ENCODE data around the gene BEST1. TPM values are rescaled to one million over a fixed set of nuclear protein-coding genes. Genes with fewer than 3 reads are reported as not detected.

The BEST1 gene
- total and polyA plus RNA-seq, 2 of the 13 experiments (the other 11 are each of a cell fraction or from before 2014, with no cell fraction given), result 0.09 to 0.65 TPM

DNA sequence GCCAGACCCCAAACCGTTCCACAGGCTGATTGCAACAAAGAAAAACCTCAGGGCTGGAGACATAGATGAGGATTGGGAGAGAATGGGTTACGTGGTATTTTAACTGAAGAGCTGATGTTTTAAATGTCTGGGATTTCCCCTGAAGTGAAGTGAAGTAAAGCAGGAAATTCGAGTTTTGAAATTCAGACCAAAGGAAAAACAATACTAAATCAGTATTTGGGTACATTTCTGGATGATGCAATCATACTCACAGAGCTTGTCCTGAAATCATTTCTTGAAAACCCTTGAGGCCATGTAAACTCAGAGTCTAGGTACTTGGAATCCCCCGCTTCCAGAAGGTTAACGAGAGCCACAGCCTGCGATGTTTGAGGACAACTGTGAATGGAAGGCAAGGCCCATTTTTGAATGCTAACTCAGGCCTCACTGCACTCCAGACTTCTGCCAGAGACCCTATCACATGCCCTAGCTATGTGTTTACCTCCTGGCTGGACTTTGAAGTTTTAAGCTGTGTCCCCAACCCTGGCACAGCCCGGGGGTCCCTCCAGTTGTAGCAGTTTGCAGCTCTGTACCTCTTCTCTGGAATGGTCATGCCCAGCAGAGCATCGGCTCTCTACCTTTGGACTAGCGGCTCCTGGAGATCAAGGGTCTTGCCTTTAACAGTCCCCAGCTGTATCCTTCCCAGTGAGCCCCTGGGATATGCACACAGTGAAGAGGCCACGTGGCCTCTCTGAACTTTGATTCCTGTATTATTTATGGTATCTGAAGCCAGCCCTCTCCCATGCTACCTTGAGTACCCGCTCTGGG lies 22.7 kb downstream of the BEST1 start (continued):
- TF ChIP-seq, protein P1, sequence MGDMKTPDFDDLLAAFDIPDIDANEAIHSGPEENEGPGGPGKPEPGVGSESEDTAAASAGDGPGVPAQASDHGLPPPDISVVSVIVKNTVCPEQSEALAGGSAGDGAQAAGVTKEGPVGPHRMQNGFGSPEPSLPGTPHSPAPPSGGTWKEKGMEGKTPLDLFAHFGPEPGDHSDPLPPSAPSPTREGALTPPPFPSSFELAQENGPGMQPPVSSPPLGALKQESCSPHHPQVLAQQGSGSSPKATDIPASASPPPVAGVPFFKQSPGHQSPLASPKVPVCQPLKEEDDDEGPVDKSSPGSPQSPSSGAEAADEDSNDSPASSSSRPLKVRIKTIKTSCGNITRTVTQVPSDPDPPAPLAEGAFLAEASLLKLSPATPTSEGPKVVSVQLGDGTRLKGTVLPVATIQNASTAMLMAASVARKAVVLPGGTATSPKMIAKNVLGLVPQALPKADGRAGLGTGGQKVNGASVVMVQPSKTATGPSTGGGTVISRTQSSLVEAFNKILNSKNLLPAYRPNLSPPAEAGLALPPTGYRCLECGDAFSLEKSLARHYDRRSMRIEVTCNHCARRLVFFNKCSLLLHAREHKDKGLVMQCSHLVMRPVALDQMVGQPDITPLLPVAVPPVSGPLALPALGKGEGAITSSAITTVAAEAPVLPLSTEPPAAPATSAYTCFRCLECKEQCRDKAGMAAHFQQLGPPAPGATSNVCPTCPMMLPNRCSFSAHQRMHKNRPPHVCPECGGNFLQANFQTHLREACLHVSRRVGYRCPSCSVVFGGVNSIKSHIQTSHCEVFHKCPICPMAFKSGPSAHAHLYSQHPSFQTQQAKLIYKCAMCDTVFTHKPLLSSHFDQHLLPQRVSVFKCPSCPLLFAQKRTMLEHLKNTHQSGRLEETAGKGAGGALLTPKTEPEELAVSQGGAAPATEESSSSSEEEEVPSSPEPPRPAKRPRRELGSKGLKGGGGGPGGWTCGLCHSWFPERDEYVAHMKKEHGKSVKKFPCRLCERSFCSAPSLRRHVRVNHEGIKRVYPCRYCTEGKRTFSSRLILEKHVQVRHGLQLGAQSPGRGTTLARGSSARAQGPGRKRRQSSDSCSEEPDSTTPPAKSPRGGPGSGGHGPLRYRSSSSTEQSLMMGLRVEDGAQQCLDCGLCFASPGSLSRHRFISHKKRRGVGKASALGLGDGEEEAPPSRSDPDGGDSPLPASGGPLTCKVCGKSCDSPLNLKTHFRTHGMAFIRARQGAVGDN (CRISPR knock-in tag; IDR thresholded peaks at IDR 0.05), result no peak
- peak; percentile 98 for TF ChIP-seq GATAD2A (CRISPR knock-in tag; IDR thresholded peaks at IDR 0.05)
- TF ChIP-seq DMAP1 (CRISPR knock-in tag; IDR thresholded peaks at IDR 0.05), result peak; percentile 96
- TF ChIP-seq LCORL (IDR thresholded peaks at IDR 0.05), result no peak
- peak; percentile 91 for TF ChIP-seq LCORL (CRISPR knock-in tag; IDR thresholded peaks at IDR 0.05)
- no peak for TF ChIP-seq ZNF570 (CRISPR knock-in tag; IDR thresholded peaks at IDR 0.05; ENCODE audit: borderline replicate concordance)
- 0 out of 2 replicates have a peak, but pooled peaks have one; percentile 25 for TF ChIP-seq WIZ (CRISPR knock-in tag; IDR thresholded peaks at IDR 0.05)
- peak; percentile 13; the same call in 1 of the 2 replicates for TF ChIP-seq CHCHD3 (CRISPR knock-in tag; IDR thresholded peaks at IDR 0.05)
- TF ChIP-seq ZNF282 (IDR thresholded peaks at IDR 0.05; ENCODE audit: partially characterized antibody), result no peak
- no peak; the same call in 1 of the 2 replicates for TF ChIP-seq SRF (IDR thresholded peaks at IDR 0.05; ENCODE audit: low read depth, low read length)
- peak; percentile 87; the same call in 1 of the 2 replicates for TF ChIP-seq FOXC1 (CRISPR knock-in tag; IDR thresholded peaks at IDR 0.05; ENCODE audit: borderline replicate concordance)
- 0 out of 2 replicates have a peak, but pooled peaks have one; percentile 59 for TF ChIP-seq MAZ (IDR thresholded peaks at IDR 0.05; ENCODE audit: borderline replicate concordance, low read depth, low read length)
- peak; percentile 81 for TF ChIP-seq MAZ (CRISPR knock-in tag; IDR thresholded peaks at IDR 0.05; ENCODE audit: low read depth)
- TF ChIP-seq, protein P2, sequence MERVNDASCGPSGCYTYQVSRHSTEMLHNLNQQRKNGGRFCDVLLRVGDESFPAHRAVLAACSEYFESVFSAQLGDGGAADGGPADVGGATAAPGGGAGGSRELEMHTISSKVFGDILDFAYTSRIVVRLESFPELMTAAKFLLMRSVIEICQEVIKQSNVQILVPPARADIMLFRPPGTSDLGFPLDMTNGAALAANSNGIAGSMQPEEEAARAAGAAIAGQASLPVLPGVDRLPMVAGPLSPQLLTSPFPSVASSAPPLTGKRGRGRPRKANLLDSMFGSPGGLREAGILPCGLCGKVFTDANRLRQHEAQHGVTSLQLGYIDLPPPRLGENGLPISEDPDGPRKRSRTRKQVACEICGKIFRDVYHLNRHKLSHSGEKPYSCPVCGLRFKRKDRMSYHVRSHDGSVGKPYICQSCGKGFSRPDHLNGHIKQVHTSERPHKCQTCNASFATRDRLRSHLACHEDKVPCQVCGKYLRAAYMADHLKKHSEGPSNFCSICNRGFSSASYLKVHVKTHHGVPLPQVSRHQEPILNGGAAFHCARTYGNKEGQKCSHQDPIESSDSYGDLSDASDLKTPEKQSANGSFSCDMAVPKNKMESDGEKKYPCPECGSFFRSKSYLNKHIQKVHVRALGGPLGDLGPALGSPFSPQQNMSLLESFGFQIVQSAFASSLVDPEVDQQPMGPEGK (CRISPR knock-in tag; IDR thresholded peaks at IDR 0.05), result peak; percentile 86
- no peak for TF ChIP-seq ZNF780A (CRISPR knock-in tag; IDR thresholded peaks at IDR 0.05)
- TF ChIP-seq ZNF564 (CRISPR knock-in tag; IDR thresholded peaks at IDR 0.05), result no peak
- TF ChIP-seq SOX6 (IDR thresholded peaks at IDR 0.05), result no peak
- TF ChIP-seq SOX6 (CRISPR knock-in tag; IDR thresholded peaks at IDR 0.05), result peak; percentile 90
- TF ChIP-seq BHLHE40 (IDR thresholded peaks at IDR 0.05; ENCODE audit: low read length), result peak; percentile 11
- no peak for TF ChIP-seq HNRNPK (IDR thresholded peaks at IDR 0.05; ENCODE audit: low read depth, low read length, poor library complexity, severe bottlenecking)
- TF ChIP-seq, protein P3, sequence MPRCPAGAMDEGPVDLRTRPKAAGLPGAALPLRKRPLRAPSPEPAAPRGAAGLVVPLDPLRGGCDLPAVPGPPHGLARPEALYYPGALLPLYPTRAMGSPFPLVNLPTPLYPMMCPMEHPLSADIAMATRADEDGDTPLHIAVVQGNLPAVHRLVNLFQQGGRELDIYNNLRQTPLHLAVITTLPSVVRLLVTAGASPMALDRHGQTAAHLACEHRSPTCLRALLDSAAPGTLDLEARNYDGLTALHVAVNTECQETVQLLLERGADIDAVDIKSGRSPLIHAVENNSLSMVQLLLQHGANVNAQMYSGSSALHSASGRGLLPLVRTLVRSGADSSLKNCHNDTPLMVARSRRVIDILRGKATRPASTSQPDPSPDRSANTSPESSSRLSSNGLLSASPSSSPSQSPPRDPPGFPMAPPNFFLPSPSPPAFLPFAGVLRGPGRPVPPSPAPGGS (CRISPR knock-in tag; IDR thresholded peaks at IDR 0.05), result no peak; the same call in 1 of the 2 replicates
- TF ChIP-seq SIX4 (CRISPR knock-in tag; IDR thresholded peaks at IDR 0.05), result peak; percentile 58
